ENCODE measurements around the gene OR4D1. TPM values are rescaled to one million over a fixed set of nuclear protein-coding genes. Genes with fewer than 3 reads are reported as not detected.
A peak's percentile ranks its signal among the peaks of the same experiment; 100 is the strongest.

OR4D1 gene
- total RNA-seq, 1 experiment from 2014 or later, result not detected

- DNase-seq (ENCODE audit: low read depth), result no peak
Observed at GRCh38 chr17:58193641-58194255, 45.6 kb downstream of the OR4D1 start.

DNA sequence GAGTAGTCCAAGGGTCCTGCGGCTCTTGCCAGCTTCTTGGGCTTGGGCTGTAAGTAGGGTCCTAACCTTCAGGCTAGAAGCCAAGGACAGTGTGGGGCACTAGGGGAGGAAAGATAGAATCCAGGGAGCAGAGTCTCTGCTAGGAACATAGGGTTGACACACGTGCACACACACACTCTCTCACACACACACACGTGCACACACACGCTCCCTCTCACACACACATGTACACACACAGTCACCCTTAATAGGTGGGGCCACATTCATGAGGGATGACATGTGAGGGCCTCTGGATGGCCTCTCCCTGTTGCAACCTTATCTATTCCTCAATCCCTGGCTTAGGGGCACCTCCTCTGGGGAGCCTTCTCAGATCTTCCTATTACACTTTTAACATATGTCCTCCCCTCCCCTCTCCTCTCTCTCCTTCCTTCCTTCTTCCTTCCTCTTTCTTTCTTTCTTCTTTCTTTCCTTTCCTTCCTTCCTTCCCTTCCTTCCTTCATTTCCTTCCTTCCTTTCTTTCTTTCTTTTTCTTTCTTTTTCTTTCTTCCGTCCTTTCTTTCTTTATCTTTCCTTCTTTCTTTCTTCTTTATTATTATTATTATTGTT lies 47.4 kb downstream of the OR4D1 start:
- no peak for DNase-seq (ENCODE audit: low read depth)

DNA sequence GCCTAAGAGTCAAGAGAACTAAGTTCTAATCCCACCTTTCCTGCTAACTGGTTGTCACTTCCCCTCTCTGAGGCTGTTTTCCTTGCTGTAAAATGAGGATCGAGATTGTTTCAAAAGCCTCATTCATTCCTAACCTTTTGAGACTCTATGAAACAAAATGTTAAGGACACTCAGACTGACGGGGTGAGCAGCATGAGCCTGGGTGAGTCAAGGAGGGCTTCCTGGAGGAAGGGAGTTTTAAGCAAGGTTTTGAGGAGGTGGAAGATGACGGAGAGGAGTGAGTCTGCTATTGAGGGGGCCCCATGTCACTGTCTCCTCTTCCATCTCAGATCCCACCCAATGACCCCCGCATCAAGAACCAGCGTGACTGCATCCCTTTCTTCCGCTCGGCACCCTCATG lies 48.4 kb downstream of the OR4D1 start:
- no peak for DNase-seq (ENCODE audit: low read depth)

GRCh38 chr17:58200024-58200633 lies 51.9 kb downstream of the OR4D1 start:
- DNase-seq (ENCODE audit: low read depth), result peak; percentile 61

DNA sequence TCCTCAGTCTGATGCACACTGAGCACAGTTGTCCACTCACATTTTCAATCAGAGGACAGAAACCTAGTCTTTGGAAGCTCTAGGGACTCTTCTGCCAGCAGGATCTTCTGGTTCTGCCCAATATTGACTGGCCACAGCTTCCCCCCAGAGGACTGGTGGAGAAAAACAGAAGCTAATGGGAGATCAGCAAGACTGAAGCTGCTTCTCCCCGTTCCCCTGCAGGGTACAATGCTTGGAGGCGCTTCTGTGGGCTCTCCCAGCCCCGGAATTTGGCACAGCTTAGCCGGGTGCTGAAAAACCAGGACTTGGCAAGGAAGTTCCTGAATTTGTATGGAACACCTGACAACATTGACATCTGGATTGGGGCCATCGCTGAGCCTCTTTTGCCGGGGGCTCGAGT lies 54.7 kb downstream of the OR4D1 start:
- no peak for DNase-seq (ENCODE audit: low read depth)

DNA sequence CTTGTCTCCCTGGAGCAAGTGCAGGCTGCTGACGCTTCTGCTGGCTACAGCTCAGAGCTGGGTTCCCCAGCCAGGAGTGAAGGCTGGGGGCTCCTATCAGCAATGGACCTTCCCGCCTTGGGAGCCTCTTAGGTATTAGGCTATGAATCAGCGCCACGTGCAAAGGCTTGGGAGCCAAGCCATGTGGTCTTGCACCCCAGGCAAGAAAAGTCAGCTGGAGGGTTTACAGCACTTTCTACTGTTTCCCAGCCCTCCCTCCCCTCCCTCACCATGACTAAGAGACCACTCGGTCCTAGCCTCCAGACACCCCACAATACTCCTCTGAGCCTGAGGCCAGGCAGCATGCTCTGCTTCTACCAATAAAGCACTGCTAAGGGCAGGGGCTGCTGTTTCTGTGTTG lies 56.6 kb downstream of the OR4D1 start:
- peak; percentile 15 for DNase-seq (ENCODE audit: low read depth)

DNA sequence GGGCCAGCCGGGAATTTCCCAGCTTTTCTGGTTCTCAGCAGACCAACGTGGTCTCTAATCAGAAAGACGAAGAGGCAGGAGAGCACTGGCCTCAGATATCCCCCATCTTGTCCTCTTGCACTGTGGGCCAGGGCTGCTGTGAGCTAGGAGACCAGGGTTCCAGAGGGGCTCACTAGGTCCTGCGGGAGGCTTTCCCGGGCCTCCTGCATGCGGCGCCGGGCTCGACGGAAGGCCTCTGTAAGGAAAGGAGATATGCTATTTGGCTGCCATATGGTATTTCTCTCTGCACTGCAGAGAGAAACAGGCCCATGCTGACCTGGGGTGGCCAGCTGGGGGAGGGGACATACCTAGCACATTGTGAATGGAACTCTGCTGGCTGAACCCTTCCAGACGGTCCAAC lies 57.8 kb downstream of the OR4D1 start:
- no peak for DNase-seq (ENCODE audit: low read depth)

DNA sequence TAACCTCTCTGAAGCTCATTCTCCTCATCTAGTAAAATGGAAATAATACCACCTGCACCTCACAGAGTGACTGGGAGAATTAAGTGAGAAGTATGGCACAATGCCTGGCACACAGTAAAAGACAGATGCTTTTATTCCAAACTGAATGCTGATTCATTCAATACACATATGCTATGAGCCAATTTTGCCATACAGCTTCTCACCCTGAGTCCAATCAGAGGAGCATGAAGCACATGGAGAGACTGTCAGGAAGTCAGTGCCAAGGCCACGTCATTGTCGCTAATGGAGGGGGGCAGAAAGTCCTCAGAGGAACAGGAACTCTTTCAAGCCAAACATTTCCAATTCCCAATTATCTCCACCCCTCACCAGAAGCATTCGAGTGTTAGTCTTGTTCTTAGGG lies 59.3 kb downstream of the OR4D1 start:
- DNase-seq (ENCODE audit: low read depth), result no peak

- DNase-seq (ENCODE audit: low read depth), result no peak
Observed at GRCh38 chr17:58208344-58208743, 60.2 kb downstream of the OR4D1 start.

Other genes with a start within 250 kb of the OR4D1 start
- 4.4 and 16.2 TPM in 2 replicates for gene CUEDC1, start 193.0 kb upstream of the OR4D1 start, total RNA-seq (2014; rRNA removed; shearing (Covaris generic))
- gene VEZF1, start 160.1 kb upstream of the OR4D1 start, total RNA-seq (2014; rRNA removed; shearing (Covaris generic)), result 62.4 and 63.3 TPM in 2 replicates
- 336 and 365 TPM in 2 replicates for gene SRSF1, start 141.1 kb upstream of the OR4D1 start, total RNA-seq (2014; rRNA removed; shearing (Covaris generic))
- 12.9 and 13.2 TPM in 2 replicates for gene DYNLL2, start 65.0 kb upstream of the OR4D1 start, total RNA-seq (2014; rRNA removed; shearing (Covaris generic))
- gene OR4D2, start 18.6 kb downstream of the OR4D1 start, total RNA-seq (2014; rRNA removed; shearing (Covaris generic)), result not detected in 2 replicates
- not detected in 2 replicates for gene EPX, start 44.3 kb downstream of the OR4D1 start, total RNA-seq (2014; rRNA removed; shearing (Covaris generic))
- 8.1 and 13.8 TPM in 2 replicates for gene MKS1, start 70.9 kb downstream of the OR4D1 start, total RNA-seq (2014; rRNA removed; shearing (Covaris generic))
- gene LPO, start 90.2 kb downstream of the OR4D1 start, total RNA-seq (2014; rRNA removed; shearing (Covaris generic)), result not detected in 2 replicates
- not detected in 2 replicates for gene MPO, start 132.6 kb downstream of the OR4D1 start, total RNA-seq (2014; rRNA removed; shearing (Covaris generic))
- 0.22 and 0.47 TPM in 2 replicates for gene TSPOAP1, start 180.4 kb downstream of the OR4D1 start, total RNA-seq (2014; rRNA removed; shearing (Covaris generic))
- gene SUPT4H1, start 203.8 kb downstream of the OR4D1 start, total RNA-seq (2014; rRNA removed; shearing (Covaris generic)), result 64.3 and 71.6 TPM in 2 replicates